ENCODE measurements around the gene CCNB3. TPM values are rescaled to one million over a fixed set of nuclear protein-coding genes. Genes with fewer than 3 reads are reported as not detected.

Gene CCNB3
- total RNA-seq, 1 donor from 2014 or later, result 0.25 TPM

Small RNAs within 50 kb of the gene (small RNA-seq; reads per million reads assigned to genes)
- not detected for gene PYY3
- gene RF00019, result not detected

Other genes starting within 250 kb of the CCNB3 start
- not detected for gene AKAP4, start 3.8 kb upstream of the CCNB3 start, total RNA-seq